Measurements from ENCODE around the gene GPD2. TPM values are rescaled to one million over a fixed set of nuclear protein-coding genes. Genes with fewer than 3 reads are reported as not detected.

GPD2 gene
- total and polyA plus RNA-seq, 7 donors, result 6.3 to 86.6 (median 24.0) TPM

DNA sequence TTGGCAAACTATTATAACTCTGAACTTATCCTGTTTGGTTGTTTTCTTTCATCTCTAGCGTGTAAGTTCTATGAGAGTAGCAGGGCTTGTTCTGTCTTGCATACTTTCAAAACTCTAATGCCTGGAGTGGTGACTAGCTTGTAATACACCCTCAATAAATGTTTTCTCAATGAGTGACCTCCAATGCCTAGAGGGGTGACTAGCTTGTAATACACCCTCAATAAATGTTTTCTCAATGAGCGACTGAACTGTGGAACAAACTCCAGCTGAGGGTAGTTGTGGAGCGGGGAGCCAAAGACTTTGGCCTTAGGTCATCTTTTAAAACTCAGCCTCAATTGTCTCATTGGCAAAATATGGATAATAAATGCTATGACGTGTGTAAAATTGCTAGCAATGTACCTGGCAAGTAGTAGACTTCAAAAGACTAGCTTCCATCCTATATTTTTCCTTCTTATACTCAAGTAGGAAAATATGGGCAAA is 1.8 kb downstream of the GPD2 start:
- ATAC-seq (no peak), DNase-seq (no peak)
- peak overlapping the region; percentile 100 for H3K27ac ChIP-seq
- intact Hi-C loops (cut with DNase I), result loop anchor here (2.0 to 5.0 kb wide), 3 partner anchors 36 to 96 kb away; no protein-coding TSS in a partner anchor
- H3K4me1 ChIP-seq, result peaks cover 54% of the 10 kb centered on the region
- H3K4me3 ChIP-seq, result peak overlapping the region; percentile 86
- no peaks in the 10 kb centered on the region for H3K36me3 ChIP-seq (ENCODE audit: insufficient read depth in 1 of 2, low read depth in 1 of 2)
- WGBS, 3 donors, result 81 to 89% (median 83%) methylated on average over 4 of the region's 4 CpGs
- no peaks in the 10 kb centered on the region for H3K27me3 ChIP-seq (ENCODE audit: insufficient read depth in 3 of 3, low read length in 2 of 3)
- H3K9me3 ChIP-seq, result no peaks in the 10 kb centered on the region
- TF ChIP-seq, protein P1, sequence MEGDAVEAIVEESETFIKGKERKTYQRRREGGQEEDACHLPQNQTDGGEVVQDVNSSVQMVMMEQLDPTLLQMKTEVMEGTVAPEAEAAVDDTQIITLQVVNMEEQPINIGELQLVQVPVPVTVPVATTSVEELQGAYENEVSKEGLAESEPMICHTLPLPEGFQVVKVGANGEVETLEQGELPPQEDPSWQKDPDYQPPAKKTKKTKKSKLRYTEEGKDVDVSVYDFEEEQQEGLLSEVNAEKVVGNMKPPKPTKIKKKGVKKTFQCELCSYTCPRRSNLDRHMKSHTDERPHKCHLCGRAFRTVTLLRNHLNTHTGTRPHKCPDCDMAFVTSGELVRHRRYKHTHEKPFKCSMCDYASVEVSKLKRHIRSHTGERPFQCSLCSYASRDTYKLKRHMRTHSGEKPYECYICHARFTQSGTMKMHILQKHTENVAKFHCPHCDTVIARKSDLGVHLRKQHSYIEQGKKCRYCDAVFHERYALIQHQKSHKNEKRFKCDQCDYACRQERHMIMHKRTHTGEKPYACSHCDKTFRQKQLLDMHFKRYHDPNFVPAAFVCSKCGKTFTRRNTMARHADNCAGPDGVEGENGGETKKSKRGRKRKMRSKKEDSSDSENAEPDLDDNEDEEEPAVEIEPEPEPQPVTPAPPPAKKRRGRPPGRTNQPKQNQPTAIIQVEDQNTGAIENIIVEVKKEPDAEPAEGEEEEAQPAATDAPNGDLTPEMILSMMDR (IDR thresholded peaks at IDR 0.05), result no peak

DNA sequence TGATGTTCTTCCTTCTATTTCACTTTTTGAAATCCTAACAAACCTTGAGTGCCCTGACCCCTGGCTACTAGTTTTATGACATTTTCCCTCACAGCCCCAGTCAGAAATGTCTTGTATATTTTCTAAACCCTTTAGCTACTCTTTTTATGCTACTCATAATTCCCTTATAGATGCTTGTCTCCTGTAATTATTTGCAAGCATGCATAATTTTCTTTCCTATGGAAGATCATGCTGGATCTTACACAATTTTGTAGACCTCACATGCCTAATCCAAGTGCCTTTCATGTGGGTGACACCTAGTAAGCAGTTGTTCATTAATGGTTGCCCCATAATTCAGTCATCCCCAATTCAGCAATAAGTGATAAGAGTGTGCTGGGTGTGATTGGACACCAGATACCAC is 6.9 kb downstream of the GPD2 start:
- Histone ChIP-seq H3K9me3 (no peaks in the 10 kb centered on the region), H3K4me3 (no peak overlapping the region), H3K4me1 (peaks cover 43% of the 10 kb centered on the region), H3K36me3 (ENCODE audit: insufficient read depth in 1 of 2, low read depth in 1 of 2) (no peaks in the 10 kb centered on the region), H3K27me3 (ENCODE audit: insufficient read depth in 3 of 3, low read length in 2 of 3) (no peaks in the 10 kb centered on the region), H3K27ac (no peak overlapping the region)
- TF ChIP-seq, protein P1 (IDR thresholded peaks at IDR 0.05), result no peak
- ATAC-seq (no peak), DNase-seq (no peak)
- intact Hi-C loops (cut with DNase I), result no loop called here

DNA sequence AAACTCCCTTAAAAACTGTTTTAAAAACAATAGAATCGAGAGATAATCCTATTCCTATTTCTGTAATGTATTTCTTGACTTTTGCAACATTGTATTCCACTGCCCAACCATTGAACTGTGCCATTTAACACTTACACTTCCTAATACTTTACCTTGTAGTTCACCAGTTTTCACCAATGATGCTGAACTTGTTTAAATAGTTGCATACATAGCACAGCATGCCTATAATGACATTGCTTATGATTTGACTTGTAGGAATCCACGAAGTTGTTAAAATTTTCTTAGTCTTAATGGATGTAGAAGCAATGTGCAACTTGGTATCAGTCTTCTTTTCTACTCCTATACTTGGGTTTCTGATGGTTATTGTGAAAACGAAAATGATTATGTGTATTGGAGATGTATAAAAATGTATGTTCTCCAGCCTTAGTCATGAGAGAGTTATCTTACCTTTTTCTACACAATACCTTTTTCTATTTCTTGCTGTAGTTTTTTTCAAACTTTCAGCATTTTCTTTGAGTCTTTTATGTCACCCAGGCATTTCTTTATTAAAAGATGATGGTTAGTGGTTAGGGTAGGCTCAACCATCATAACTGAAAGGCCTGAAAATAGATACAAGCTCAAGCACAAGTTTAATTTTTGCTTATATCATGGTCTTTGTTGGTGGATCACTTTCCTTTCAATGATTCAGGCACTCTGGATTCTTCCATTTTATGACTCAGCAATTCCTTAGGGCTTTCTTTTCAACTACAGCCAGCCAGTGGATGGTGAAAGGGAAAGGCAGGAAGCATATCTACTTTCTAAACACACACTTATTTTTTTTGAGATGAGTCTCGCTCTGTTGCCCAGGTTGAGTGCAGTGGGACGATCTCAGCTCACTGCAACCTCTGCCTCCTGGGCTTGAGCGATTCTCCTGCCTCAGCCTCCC is 9.4 kb downstream of the GPD2 start:
- Histone ChIP-seq H3K36me3 (ENCODE audit: insufficient read depth in 1 of 2, low read depth in 1 of 2) (no peaks in the 10 kb centered on the region), H3K27ac (peak overlapping the region; percentile 38), H3K4me1 (peaks cover 26% of the 10 kb centered on the region), H3K9me3 (no peaks in the 10 kb centered on the region), H3K4me3 (no peak overlapping the region), H3K27me3 (ENCODE audit: insufficient read depth in 3 of 3, low read length in 2 of 3) (no peaks in the 10 kb centered on the region)
- ATAC-seq (peak; percentile 67 to 83 (median 78)), DNase-seq (no peak)
- TF ChIP-seq, protein P1 (IDR thresholded peaks at IDR 0.05), result no peak
- intact Hi-C loops (cut with DNase I), result no loop called here
- WGBS, 3 donors, result 91 to 93% (median 91%) methylated on average over 6 of the region's 6 CpGs

DNA sequence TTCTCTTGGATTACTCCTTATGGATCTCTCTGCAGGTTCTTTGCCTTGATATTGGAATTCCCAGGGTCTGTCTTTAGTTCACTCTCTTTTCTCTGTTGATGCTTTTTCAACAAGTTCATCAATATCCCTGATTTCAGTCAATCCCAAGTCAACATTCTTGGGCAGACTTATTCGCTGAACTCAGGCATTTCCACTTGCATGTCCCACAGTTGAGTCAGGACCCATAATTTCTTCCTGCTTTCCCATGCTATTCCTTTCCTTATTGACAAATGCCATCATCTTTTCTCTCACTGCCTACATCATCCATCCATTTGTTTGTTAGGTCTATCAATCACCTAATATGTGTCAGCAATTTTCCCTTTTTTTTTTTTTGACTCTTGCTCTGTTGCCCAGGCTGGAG is 11.6 kb downstream of the GPD2 start:
- TF ChIP-seq, protein P1 (IDR thresholded peaks at IDR 0.05), result no peak
- intact Hi-C loops (cut with DNase I), result no loop called here
- H3K36me3 ChIP-seq (ENCODE audit: insufficient read depth in 1 of 2, low read depth in 1 of 2), result no peaks in the 10 kb centered on the region
- H3K9me3 ChIP-seq, result no peaks in the 10 kb centered on the region
- 96 to 100% (median 97%) methylated on average over 1 of the region's 1 CpG for WGBS, 3 donors
- H3K27ac ChIP-seq, result no peak overlapping the region
- H3K27me3 ChIP-seq (ENCODE audit: insufficient read depth in 3 of 3, low read length in 2 of 3), result no peaks in the 10 kb centered on the region
- ATAC-seq (no peak), DNase-seq (no peak)
- H3K4me3 ChIP-seq, result no peak overlapping the region
- H3K4me1 ChIP-seq, result peaks cover 18% of the 10 kb centered on the region
